Activated effector memory CD4-positive, alpha-beta T cell treated with Interleukin-2 at 50 U/mL for 16 hours (primary cell): ENCODE results near the gene TPRG1.
A peak's percentile ranks its signal among the peaks of the same experiment; 100 is the strongest.

Source experiments
- DNase-seq: peaks from one replicate; pipeline ENCODE4 v3.0.0-alpha.2; 2020

The TPRG1 gene, protein sequence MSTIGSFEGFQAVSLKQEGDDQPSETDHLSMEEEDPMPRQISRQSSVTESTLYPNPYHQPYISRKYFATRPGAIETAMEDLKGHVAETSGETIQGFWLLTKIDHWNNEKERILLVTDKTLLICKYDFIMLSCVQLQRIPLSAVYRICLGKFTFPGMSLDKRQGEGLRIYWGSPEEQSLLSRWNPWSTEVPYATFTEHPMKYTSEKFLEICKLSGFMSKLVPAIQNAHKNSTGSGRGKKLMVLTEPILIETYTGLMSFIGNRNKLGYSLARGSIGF

DNA sequence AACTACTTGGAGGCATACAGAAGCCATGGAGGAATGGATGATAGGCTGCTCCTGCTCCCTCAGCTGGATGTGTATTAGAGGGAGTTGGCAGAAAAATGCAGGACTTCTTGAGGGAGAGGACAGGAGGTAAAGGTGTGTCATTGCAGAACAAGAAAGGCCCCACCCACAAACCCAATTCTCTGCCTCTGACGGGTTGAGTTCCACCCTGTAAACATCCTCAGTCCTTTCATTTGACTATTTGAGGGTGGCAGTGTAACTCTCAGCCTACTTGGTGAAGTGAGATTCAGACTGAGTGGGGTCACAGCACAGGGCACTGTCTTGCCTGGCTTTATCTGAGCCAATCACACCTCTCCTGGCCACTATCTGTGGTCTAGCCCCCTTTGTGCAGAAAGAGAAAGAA lies at the start of gene TPRG1:
TSS of gene TPRG1 (plus strand) at position 265 of the 400 bp plus-strand sequence. CDS start 35,414 bp downstream, outside the sequence.
- DNase-seq = no peak

DNA sequence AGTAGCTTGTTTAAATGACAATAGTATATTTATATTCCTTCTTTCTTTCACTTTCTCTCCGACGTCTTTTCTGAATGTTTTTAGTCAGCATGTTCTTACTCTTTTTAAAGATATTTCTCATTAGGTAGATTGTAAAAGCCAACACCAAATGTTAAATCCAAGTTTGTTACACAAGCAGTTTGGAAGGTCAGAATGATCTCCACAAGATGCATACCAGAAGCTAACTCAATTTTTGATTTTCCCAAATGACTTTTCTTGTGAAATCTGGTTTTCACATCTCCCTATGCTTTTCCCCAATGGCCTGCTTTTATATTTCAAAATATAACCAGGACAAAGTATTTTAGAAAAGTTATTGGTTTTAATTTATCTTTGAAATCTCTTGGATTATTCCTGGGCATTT lies 49.7 kb upstream of the TPRG1 start:
- no peak for DNase-seq

DNA sequence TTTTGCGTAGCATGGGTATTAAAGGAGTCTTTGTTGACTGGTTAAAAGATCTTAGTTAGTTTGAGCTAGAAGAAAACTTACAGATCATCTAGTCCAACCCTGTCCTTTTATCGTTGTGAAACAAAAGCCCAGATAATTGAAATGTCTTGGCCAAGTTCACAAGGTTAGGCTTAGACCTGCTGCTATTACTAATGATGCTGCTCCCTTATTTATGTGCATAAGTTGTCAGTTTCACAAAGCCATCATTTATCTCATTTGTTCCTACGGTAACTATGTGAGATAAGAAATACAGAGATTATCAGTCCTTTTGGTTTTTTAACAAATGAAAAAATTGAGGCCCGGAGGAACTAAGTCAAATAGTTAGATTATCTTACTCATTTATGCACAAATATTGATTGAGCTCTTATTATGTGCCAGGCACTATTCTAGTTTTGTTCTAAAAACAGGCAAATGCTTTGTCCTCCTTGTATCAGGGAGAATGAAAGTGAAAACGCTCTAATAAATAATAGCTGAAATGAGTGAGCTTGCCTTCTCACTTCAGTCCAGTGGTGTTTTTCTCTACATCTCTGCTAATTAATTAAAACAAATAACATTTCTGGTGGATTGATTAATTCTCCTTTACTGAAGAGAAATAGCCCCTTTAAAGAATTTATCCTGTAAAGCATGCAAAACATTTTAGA lies 49.1 kb upstream of the TPRG1 start:
- DNase-seq = no peak

DNA sequence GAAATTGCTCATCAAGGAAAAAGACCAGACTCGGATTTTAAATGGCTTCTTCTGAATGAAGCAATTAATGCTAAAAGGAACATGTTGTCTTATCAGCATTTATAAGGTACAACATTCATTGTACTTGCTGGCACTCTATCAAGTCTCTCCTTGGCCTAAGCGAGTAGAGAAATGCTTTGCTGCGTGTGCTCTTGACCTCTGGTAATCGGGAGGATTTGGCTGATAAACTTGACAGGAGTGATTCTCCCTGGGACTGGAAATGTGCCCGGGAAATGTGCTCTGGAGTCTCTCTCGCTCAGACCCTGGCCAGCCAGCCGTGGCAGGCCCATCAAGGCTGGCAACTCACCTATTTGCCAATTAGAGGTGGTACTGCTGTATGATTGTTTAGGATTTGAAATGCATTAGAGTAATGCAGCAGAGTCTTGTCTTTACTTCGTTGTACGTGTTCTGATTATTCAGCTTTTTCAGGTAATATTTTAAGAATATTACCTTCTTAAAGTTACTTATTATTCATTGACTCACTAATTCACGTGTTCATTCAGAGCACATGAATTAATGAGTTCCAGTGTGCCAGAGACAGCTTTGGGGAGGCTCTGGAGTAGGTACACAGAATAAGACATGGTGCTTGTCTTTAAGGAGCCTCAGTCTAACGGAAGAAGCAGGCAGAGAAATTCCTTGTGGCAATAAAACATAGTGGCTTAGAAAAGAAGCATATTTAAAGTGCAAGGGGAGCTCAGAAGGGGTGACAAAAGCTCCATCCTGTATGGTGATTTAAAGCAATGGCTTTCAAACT lies 48.0 kb upstream of the TPRG1 start:
- DNase-seq = no peak

DNA sequence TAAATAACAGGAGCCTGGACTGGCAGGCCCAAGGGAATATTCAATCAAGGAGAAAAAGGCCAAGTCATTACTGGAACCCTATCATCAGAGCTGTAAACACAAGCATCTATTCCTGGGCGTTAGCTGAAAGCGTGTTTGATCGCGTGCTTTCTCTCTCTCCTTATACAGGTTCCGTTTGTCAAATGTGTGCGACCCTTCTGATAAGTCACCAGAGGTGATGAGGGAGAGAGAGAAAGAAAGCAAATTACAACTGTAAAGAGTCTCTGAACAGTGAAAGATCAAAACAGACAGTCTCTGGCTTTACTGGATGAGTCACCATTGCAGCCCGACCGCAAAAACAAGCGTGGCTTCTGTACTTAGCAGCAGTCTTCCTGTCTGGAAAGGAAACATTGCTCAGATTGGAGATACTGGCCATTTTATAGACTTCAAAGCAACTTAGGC lies 39.5 kb upstream of the TPRG1 start:
- DNase-seq = peak; percentile 68

DNA sequence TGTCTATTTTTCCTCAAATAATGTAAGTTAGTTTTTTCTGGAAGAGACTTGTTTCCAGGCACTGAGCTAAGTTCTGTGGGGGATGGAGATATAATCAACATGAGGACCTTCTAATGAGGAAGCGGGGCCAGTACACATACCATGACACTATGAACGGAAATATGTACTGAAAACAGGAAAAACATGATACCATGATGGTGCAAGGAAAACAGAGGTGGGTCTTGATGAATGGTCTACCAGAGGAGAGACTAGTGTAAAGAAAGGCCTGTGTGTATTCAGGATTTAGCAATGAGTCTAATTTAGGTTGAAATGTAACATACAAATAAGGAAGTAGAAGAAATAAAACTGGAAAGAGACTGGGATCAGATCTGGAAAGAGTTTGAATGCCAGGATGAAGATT lies 38.9 kb upstream of the TPRG1 start:
- DNase-seq = no peak

DNA sequence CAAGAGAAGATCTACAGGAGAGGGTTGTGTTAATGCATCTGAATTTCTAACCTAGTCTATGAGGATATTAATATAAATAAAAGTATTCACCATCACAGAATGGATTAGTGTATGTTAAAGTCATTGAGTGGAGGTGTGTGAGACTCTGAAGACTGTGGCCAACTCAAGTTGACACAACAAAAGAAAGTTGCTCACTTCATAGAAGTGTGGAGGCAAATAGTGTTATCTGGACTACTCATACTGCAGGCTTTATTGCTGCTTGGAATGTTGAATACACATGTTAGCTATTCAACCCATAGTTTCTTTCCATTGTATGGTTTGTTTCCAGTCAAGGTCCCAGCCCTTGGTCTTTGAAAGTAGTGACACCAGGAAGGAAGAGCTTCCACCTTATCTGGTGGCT lies 38.0 kb upstream of the TPRG1 start:
- DNase-seq = no peak

DNA sequence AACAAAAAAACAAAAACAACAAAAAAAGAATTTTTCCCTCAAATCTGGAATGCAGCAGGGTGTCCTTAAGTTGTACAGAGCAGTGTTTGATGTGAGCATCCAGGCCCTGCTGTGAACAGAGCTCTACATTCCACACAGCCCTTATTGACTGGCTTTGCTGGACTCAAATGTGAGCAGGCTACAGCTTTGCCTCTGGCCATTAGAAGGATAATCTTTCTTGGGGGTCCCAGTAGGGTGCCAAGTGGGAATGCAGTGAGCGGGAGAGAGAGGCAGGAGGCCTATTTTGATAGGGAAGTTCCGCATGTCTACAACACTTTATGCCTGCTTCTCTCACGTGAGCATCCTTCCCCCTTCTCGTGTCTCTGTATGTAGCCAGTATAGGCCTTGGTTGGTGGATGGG lies 34.4 kb upstream of the TPRG1 start:
- DNase-seq = no peak

DNA sequence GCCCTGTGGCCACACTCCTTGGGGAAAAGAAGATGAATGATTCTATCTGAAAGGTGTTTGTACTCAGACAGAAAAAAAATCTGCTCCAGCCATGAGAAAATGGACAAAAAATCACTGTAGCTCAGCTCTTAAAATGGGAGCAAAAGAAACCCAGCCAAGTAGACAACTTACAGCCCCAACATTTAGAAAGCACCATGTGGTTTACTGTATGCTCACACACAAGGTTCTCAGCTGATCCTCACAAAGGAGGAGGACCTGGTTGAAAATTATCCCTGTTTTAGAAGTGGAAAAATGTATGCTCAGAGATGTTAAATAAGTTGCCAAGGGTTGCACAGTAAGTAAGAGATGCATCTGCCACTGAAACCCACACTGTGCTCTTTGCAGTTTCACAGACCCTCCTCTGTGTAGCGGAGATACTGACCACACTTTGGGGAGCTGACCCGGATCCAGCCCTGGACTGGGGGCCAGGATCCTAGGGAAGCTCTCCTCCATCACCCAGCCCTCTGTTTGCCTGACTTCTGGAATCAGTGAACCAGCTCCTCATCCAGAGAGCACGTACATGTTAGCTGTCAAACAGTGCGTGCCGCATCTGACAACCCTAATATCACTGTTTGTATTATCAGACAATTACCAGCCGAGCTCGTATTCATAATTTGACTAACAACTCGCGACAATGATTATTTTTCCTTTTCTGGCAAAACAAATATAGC lies 32.7 kb upstream of the TPRG1 start:
- no peak for DNase-seq

DNA sequence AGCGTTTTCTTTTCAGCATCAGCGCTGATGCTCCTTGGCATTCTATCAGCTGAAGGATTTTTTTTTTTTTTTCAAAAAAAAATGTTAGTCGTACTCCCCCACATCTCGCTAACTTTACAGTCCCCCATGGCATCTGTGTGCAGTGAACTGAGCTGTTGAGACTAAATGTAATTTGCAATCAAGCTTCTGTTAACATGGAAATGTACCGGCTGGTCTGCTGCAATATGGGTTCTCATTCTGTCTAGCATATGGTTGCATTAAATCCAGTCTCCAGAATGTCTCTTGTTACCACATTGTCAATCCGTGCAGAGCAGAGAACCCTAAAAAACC lies 32.2 kb upstream of the TPRG1 start:
- DNase-seq = no peak

DNA sequence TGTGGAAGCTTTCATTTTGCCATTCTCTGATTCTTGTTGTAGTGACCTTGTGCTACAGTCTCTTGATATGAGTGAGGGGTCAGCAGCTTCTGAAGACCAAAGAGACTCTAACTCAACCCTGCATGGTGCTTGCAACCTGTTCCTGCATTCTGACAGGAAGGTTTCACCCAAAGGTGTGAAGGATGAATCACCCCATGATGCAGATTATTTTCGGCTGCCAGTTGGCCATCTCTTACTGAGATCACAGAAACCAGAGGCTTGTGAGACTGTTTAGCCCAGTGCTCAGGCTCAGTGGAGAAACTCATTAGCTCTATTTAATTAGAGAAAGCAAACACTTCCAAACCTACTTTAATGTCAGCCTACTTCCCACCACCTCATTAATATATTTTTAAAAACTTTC lies 29.2 kb upstream of the TPRG1 start:
- peak; percentile 20 for DNase-seq

DNA sequence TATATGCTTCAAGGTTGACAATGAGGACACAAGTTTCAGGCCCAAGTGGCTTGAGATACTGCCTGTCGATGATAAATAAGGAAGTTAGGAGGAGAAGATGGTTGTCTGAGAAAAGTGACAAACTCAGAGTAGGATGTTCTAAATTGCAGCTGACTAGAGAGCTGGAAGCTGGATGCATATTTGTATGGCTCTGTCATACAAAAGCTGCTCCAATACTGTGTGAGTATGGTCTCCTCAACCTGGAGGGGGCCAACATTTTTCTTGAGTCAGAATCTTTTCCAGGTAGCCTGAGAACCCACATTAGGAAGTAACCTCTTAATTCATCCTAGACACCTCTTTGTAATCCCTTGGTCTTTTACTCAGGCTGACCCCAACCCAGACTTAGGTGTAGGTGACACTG lies 28.4 kb upstream of the TPRG1 start:
- no peak for DNase-seq

DNA sequence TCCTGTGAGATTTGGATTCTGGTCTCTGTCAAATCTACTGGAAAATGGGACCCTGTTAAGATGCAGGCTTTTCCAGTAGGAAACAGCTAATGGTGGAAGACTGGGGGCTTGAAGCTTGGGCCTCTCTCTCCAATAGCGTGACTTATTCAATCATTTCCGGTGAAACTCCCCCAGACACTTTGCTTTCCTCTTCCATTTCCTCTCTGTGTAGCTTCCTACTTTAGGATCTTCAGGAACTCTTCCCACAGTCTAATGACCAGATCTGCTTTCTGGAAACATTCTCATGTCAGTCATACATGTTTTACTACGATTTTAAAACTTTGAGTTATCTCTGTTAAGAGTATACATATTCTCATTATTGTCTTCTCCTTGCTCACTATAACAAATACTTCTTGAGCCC lies 28.0 kb upstream of the TPRG1 start:
- DNase-seq = no peak

DNA sequence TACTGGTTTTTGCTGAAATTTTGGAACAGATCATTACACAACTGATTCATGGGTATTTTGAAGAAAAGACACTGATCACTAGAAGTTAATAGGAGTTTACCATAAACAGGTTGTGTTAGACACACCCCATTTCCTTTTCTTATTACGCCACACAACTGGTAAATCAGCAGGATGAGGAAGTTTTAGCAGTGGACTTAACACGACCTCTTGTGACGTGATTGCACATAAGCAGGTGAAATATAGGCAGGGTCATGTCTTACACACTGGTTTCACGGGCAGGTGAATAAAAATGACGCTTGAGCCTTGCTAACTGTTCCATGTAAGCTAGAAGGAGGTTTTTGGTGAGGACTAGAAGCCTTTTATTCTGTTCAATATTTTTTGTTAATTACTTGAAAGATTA lies 27.1 kb upstream of the TPRG1 start:
- DNase-seq = no peak

DNA sequence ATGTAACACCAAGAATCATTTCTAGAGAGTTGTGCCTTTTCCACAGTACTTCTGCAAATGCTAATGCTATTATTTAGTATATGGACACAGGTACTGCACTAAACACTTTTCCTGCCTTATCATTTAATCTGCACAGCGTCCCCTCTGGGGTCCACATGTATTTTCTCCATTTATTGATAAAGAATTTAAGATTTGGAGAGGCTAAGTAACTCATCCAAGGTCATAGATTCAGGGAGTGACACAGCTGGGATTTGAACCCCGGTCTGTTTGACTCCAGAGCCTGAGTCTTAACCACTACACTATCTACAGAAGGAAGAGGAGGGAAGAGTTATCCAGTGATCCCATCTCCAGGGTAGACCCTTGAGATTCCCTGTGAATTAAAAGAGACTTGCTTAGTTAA lies 24.9 kb upstream of the TPRG1 start:
- DNase-seq = no peak

DNA sequence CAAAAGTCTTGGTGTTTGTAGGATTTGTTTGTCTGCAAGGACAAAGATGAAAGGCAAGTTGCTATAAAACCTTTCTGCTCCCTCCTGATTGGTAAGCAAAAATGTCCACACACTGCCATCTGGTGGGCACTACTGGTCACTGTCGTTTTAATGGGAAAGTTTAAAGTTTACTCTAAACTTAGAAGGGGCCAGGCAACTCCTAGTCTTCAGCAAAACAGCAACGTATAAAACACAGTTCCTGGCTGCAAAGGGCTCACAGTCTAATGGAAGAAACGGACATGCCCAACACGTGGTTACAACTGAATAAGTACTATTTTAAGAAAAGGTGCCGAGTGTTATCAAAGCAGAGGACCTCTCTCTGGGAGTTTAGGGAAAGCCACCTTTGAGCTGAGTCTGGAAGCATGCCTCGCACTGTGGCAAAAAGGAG lies 23.7 kb upstream of the TPRG1 start:
- peak; percentile 44 for DNase-seq

DNA sequence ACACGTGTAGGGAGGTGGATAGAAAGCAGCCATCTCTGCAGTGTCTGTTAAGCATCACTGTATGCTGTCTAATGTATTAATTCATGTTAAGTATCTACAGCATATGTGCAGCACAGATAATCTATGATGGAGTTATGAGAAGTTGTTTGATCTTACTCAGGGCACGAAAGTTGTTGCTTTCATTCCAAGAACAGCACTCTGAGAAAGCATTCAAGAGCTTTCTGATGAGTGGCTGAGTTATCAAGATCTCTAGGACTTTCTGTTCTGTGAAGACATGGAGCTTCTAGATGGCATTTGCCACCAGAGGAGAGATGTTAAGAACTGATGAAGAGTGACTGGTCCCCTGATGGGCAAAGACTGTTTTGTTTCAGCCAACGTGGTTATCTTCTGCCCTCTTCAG lies 22.6 kb upstream of the TPRG1 start:
- no peak for DNase-seq

DNA sequence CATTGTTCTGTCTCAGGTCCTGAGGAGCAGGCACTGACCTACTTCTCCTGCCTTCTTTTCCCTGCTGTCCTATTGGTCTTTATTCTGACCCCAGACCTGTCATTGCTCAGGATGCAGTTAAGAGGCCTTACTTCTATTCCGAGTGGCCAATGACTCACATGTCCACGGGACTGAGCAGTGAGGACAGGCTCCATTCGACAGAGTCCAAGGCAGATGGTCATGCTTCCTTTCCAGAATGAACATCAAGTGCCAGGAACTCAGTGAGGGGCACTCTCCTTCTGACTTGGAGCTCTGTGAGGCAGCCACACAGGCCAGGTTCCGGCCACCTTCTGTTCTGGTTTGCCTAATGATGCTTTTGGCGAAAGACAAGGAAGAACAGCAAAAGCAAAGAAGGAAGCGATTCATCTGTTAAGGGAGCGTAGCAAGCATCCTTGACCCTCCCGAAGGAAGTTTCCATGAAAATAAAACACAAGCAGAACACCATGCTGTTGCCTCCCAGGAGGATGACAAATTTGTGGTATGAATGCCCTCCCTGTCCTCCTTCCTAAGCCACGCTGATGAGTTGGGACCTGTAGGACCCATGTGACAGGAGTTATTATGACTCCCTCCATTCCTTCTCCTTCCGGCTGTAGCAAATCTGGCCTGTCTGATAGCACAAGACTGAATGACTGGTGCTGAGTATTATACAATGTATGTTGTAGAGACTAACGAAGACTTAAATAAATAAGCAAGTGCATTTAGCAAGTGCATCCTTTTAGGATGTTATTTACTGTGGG lies 14.4 kb upstream of the TPRG1 start:
- DNase-seq = no peak

DNA sequence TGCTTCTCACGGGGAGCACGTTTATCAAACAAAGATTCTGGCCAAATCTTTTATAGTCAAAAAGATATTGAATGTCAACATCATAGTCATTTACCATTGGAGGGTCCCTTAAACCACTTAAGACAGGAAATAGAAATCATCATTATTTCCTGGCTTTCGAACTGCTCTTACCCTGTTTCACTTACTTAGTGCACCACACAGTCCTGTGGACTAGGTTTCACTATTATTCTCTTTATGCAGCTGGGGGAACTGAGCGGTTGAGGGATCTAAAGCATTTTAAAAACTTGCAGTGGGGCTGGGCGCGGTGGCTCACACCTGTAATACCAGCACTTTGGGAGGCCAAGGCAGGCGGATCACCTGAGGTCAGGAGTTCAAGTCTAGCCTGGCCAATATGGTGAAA lies 13.7 kb upstream of the TPRG1 start:
- DNase-seq = no peak

DNA sequence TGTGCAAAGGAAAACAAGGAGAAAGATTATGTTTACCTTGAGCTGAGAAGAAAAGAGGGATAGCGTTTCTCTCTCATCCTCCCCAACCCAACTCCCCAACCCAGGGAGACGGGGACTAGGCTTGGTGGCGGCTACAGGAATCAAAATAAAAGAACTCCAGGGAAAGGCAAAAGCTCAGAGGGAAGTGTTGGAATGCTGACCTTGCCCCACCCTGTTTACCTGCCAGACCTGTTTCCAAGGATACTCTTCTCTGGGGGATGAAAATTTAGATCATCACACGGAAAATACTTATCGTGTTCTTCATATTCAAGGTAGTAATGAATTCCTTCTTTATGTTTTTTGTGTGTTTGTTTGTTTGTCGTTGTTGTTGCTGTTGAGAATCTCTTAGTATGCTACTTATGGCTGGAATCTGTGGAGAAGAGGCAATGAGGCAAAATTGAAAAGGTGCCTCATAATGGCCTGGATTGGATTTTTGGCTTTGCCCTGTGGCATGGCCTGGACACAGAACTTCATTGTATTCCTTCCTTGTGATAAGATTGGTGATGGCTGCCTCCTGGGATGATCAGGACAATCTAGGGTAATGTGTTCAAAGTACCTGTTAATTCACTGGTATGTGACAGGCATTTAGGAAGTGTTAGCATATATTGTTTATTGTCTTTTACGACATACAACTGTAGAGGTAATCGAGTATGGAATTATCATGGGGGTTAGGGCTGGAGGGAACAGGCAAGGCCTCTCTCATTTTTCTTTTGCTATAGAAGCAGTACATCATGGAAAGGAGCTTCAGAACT lies 11.1 kb upstream of the TPRG1 start:
- DNase-seq = no peak

DNA sequence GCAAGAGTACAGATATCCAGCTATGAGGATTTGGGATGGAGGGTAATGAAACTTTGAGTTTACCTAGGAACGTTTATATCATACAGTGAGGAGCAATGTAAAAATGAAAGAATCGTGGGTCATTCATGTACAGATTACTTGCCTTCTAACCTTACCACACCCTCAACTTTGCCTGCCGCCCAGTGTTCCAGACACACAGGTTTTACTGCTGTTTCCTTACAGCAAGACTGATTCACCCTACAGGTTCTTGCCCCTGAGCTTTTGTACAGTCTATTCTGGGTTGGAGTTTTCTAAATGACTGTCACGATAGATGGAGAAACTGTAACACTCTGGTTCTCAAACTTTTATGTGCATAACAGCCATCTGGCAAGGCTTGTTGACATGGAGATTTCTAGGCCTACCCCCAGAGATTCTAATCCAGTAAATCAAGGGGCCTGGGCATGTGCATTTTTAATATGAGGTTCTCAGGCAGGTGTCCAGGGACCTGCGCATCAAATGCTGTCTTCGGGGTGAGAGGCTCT lies 6.6 kb upstream of the TPRG1 start:
- DNase-seq = no peak

DNA sequence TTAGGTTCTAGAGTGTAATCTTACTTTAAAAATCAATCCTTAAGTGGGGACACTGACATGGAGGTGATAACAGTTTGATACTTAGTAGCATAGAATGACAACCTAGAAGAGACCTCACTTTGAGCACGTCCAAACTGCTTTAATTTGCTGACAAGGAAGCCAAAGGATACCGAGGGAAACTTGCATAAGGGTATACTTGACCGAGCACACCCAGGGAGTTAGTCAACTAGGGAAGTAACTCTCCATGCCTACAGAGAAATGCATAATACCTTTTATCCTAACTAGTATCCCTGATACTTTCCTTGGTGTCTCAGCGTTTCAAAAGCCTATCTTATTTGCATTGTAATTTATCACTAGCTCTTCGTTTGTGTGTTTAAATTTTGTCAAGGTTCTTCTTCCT lies 5.5 kb upstream of the TPRG1 start:
- no peak for DNase-seq
